K562 (cell line): ENCODE data around the gene SH3BGRL3. TPM values are rescaled to one million over a fixed set of nuclear protein-coding genes. Genes with fewer than 3 reads are reported as not detected.
A peak's percentile ranks its signal among the peaks of the same experiment; 100 is the strongest.

Experiments used
- ATAC-seq: fragments of 200-7000 bp; cut with Tn5 transposase; 3 replicates; pipeline ENCODE4 v1.9.1; 2020; ENCODE audit warnings: moderate library complexity
- BruUV-seq: library from RNA; stranded (reverse); fragments of 400-500 nt; replicated peaks from 2 replicates; lab custom pipeline; 2021; lab: Mats Ljungman, UMichigan
- CTCF ChIA-PET: fragments of 300-600 bp; formaldehyde crosslinking; extraction: SDS; loops from one replicate; lab custom pipeline; 2021; ENCODE audit warnings: low intra/inter-chr PET ratio; lab: Yijun Ruan, JAX
- POLR2A ChIA-PET: fragments of 300-600, 350-650 bp; sonication (Branson Sonifier 250); formaldehyde crosslinking; extraction: SDS; loops from one replicate; lab custom pipeline; 2021; ENCODE audit warnings: antibody characterized with exemption, inconsistent platforms; lab: Yijun Ruan, JAX
- DNase-seq, 4 experiments: peaks; one replicate each; pipeline versions ENCODE4 v3.0.0 to v3.0.0-alpha.2; 2011 to 2018; ENCODE audit warnings: low spot score in 3 of 4, mixed read lengths in 3 of 4; ENCODE audit errors: extremely low read depth in 1 of 4
- FAIRE-seq: peaks from 2 replicates; lab custom pipeline; 2011; peaks lifted over from hg19 to GRCh38; lab: Jason Lieb, UNC
- H2AFZ ChIP-seq: 2 replicates; pipeline ENCODE4 v1.6.0; 2011; ENCODE audit warnings: low read depth, low read length, control low read depth, inconsistent platforms
- H3K27ac ChIP-seq: fragments of 200-600 bp; 3 replicates; pipeline ENCODE4 v1.8.0; 2011; ENCODE audit warnings: low read depth, mild to moderate bottlenecking, control low read depth, inconsistent platforms, low read length, moderate library complexity, mixed read lengths; ENCODE audit errors: extremely low read depth
- H3K27me3 ChIP-seq, 2 experiments: fragments of 300-600 bp in 1 of 2; 2 replicates in 1 of 2; 3 replicates in 1 of 2; pipeline versions ENCODE4 v1.6.0 to v1.8.0; 2011; ENCODE audit warnings: inconsistent platforms in 2 of 2, low read length in 2 of 2, mild to moderate bottlenecking in 1 of 2, mixed read lengths in 1 of 2, moderate library complexity in 1 of 2; ENCODE audit not compliant: control insufficient read depth in 2 of 2, insufficient read depth in 2 of 2
- H3K36me3 ChIP-seq: fragments of 300-600 bp; 3 replicates; pipeline ENCODE4 v1.8.0; 2011; ENCODE audit warnings: mild to moderate bottlenecking, low read length, inconsistent platforms; ENCODE audit not compliant: control insufficient read depth, insufficient read depth
- H3K4me1 ChIP-seq, 2 experiments: fragments of 200-600 bp in 1 of 2; replicated peaks in 1 of 2; 2 replicates in 1 of 2; 3 replicates in 1 of 2; pipeline versions ENCODE4 v1.5.1 to v1.8.0; 2011; ENCODE audit warnings: inconsistent platforms in 2 of 2, low read length in 2 of 2, mild to moderate bottlenecking in 1 of 2, mixed read lengths in 1 of 2, moderate library complexity in 1 of 2; ENCODE audit not compliant: control insufficient read depth in 2 of 2, insufficient read depth in 2 of 2
- H3K4me2 ChIP-seq: 2 replicates; pipeline ENCODE4 v1.6.1; 2011; ENCODE audit warnings: low read length, control low read depth, inconsistent platforms, mixed read lengths; ENCODE audit not compliant: insufficient read depth
- H3K4me3 ChIP-seq: fragments of 200-600 bp; sonication (generic), shearing (Covaris generic); 2 replicates; pipeline ENCODE4 v1.5.1; 2016; ENCODE audit warnings: control low read depth, inconsistent platforms
- H3K79me2 ChIP-seq: fragments of 200-600 bp; 3 replicates; pipeline ENCODE4 v1.8.0; 2011; ENCODE audit warnings: low read length, inconsistent platforms; ENCODE audit not compliant: control insufficient read depth, insufficient read depth
- H3K9ac ChIP-seq, 2 experiments: 2 replicates each; pipeline versions ENCODE4 v1.6.0 to v1.6.1; 2011; ENCODE audit warnings: low read depth in 2 of 2, low read length in 2 of 2, control low read depth in 1 of 2, inconsistent platforms in 1 of 2, mild to moderate bottlenecking in 1 of 2, mixed read lengths in 1 of 2; ENCODE audit not compliant: insufficient read depth in 1 of 2
- H3K9me1 ChIP-seq: one replicate; pipeline ENCODE4 v1.6.0; 2011; ENCODE audit warnings: inconsistent platforms, mild to moderate bottlenecking, low read length, moderate library complexity; ENCODE audit not compliant: control insufficient read depth, insufficient read depth
- H3K9me3 ChIP-seq: replicated peaks from 2 replicates; pipeline ENCODE4 v1.5.1; 2011; ENCODE audit warnings: low read depth, low read length, inconsistent platforms; ENCODE audit not compliant: control insufficient read depth, insufficient read depth
- H4K20me1 ChIP-seq: replicated peaks from 2 replicates; pipeline ENCODE4 v1.6.1; 2011; ENCODE audit warnings: low read length, inconsistent platforms, mixed read lengths; ENCODE audit not compliant: control insufficient read depth, insufficient read depth
- POLR2G ChIP-seq: fragments of 200-400 bp; formaldehyde crosslinking; IDR thresholded peaks from 2 replicates; pipeline ENCODE4 v1.6.1; 2017; ENCODE audit warnings: low read depth, mild to moderate bottlenecking, antibody characterized with exemption, low read length, moderate library complexity
- RBFOX2 ChIP-seq: fragments of 200-400 bp; formaldehyde crosslinking; IDR thresholded peaks from 2 replicates; pipeline ENCODE4 v1.6.1; 2017; ENCODE audit warnings: low read depth, mild to moderate bottlenecking, low read length, moderate library complexity
- WGBS: fragments of 100-300 bp; shearing (Covaris generic); methylation state at CpG from one replicate; pipeline ENCODE4 v1.1.6; 2016; ENCODE audit warnings: low coverage, mixed read lengths; ENCODE audit not compliant: insufficient coverage; ENCODE audit errors: missing lambda C conversion rate; 5-methylcytosine and 5-hydroxymethylcytosine counted together
- in situ Hi-C: fragments of 300-500 bp; cut with MboI; formaldehyde crosslinking; loops from 4 replicates; pipeline ENCODE4 v1.15.0; 2018; ENCODE audit warnings: inconsistent platforms, mixed read lengths
- intact Hi-C: fragments of 100-400 bp; cut with micrococcal nuclease; formaldehyde crosslinking; loops from 2 replicates; pipeline ENCODE4 v1.14.2; 2022
- polyA plus RNA-seq, 8 experiments: library from polyadenylated mRNA; depleted of rRNA in 4 of 8; stranded (reverse) in 5 of 8; unstranded in 3 of 8; fragments of >200 nt; fragmentation: Nextera tagmentation in 2 of 8; fragmentation: Illumina TruSeq in 1 of 8; extraction: Ambion mirVana in 2 of 8; extraction: Trizol in 1 of 8; gene quantifications; 2 replicates each; pipeline versions ENCODE4 v1.2.1 to v1.2.3, GENCODE V29; 2011 to 2014; ENCODE audit warnings: inconsistent platforms in 1 of 8, missing spikeins in 1 of 8
- total RNA-seq, 7 experiments: library from RNA; depleted of rRNA in 6 of 7; stranded (reverse); fragments of >200 nt in 6 of 7; fragmentation: Illumina TruSeq in 2 of 7; extraction: Trizol in 2 of 7; gene quantifications; 2 replicates each; pipeline versions ENCODE4 v1.2.1 to v1.2.3, GENCODE V29; 2011 to 2021; ENCODE audit warnings: low replicate concordance in 1 of 7
- TF ChIP-seq, protein P1 (sequence below): fragments of 250-450 bp; sonication (Bioruptor Pico); IDR thresholded peaks from 2 replicates; pipeline ENCODE4 v1.4.0; 2020; ENCODE audit warnings: mild to moderate bottlenecking, moderate library complexity
- TF ChIP-seq, protein P2 (sequence below): sonication (generic); formaldehyde crosslinking; IDR thresholded peaks from 2 replicates; pipeline ENCODE4 v1.8.0; 2022; ENCODE audit warnings: missing genetic modification reagents, mild to moderate bottlenecking, moderate library complexity, borderline replicate concordance

Gene SH3BGRL3
- total and polyA plus RNA-seq, 9 of the 15 experiments (the other 6 are each of a cell fraction or from before 2014, with no cell fraction given), result 30.3 to 140 (median 54.2) TPM

DNA sequence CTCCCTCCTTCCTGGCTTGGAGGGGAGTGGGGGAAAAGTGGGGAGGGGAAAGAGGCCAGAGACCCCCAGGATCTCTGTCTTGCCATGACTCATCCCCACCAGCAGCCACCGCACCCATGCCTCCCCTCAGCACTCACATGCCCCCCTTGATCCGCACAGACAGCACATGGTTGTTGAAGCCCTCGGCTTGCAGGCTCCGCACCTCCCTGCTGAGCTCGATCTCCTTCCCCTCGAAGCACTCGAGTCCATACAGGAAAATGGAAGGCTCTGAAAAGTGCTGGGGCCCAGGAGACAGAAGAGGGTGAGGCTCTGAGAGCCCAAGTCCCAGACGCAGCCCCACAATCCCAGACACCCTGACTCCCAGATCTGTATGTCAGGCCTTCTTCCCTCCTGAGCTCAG is 48.7 kb downstream of the SH3BGRL3 start:
- no peak overlapping the region for H2AFZ ChIP-seq
- POLR2A ChIA-PET, result interaction anchor here (0.6 to 2.5 kb wide), 4 partner anchors 18 to 78 kb away, joined by 3 to 10 read pairs (median 4); no protein-coding TSS in a partner anchor
- WGBS, result 84% methylated on average over 8 of the region's 8 CpGs
- H3K4me3 ChIP-seq, result no peak overlapping the region
- peaks cover 2 to 13% of the 10 kb centered on the region in 2 experiments; a peak in 3 of 5 replicates for H3K4me1 ChIP-seq
- CTCF ChIA-PET, result no interaction called here
- peak overlapping the region in 1 of 2 experiments; percentile 86; a peak in 2 of 4 replicates for H3K9ac ChIP-seq
- H3K9me1 ChIP-seq, result no peaks in the 10 kb centered on the region
- no peaks in the 10 kb centered on the region for H3K27me3 ChIP-seq
- TF ChIP-seq POLR2G (0 out of 2 replicates have a peak, but pooled peaks have one; percentile 20), RBFOX2 (peak; percentile 43)
- TF ChIP-seq, protein P1, sequence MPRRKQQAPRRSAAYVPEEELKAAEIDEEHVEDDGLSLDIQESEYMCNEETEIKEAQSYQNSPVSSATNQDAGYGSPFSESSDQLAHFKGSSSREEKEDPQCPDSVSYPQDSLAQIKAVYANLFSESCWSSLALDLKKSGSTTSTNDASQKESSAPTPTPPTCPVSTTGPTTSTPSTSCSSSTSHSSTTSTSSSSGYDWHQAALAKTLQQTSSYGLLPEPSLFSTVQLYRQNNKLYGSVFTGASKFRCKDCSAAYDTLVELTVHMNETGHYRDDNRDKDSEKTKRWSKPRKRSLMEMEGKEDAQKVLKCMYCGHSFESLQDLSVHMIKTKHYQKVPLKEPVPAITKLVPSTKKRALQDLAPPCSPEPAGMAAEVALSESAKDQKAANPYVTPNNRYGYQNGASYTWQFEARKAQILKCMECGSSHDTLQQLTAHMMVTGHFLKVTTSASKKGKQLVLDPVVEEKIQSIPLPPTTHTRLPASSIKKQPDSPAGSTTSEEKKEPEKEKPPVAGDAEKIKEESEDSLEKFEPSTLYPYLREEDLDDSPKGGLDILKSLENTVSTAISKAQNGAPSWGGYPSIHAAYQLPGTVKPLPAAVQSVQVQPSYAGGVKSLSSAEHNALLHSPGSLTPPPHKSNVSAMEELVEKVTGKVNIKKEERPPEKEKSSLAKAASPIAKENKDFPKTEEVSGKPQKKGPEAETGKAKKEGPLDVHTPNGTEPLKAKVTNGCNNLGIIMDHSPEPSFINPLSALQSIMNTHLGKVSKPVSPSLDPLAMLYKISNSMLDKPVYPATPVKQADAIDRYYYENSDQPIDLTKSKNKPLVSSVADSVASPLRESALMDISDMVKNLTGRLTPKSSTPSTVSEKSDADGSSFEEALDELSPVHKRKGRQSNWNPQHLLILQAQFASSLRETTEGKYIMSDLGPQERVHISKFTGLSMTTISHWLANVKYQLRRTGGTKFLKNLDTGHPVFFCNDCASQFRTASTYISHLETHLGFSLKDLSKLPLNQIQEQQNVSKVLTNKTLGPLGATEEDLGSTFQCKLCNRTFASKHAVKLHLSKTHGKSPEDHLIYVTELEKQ (CRISPR knock-in tag), result no peak
- TF ChIP-seq, protein P2, sequence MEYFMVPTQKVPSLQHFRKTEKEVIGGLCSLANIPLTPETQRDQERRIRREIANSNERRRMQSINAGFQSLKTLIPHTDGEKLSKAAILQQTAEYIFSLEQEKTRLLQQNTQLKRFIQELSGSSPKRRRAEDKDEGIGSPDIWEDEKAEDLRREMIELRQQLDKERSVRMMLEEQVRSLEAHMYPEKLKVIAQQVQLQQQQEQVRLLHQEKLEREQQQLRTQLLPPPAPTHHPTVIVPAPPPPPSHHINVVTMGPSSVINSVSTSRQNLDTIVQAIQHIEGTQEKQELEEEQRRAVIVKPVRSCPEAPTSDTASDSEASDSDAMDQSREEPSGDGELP (CRISPR knock-in tag), result no peak
- H3K79me2 ChIP-seq, result no peaks in the 10 kb centered on the region
- H3K27ac ChIP-seq, result no peak overlapping the region
- no peaks in the 10 kb centered on the region for H4K20me1 ChIP-seq
- no peak for DNase-seq
- no peak for FAIRE-seq
- in situ Hi-C loops, result no loop called here
- H3K4me2 ChIP-seq, result no peak overlapping the region
- no peaks in the 10 kb centered on the region for H3K9me3 ChIP-seq
- H3K36me3 ChIP-seq, result peaks cover 8% of the 10 kb centered on the region; the same call in 2 of the 3 replicates
- no TSS peak for BruUV-seq
- peak; percentile 8; the same call in 1 of the 3 replicates for ATAC-seq
- intact Hi-C loops, result loop anchor here (1.0 to 2.0 kb wide), 2 partner anchors 34 to 63 kb away; no protein-coding TSS in a partner anchor
